ENCODE measurements around the gene CDK2AP2.

The CDK2AP2 gene

GRCh38 chr11:67465530-67465929 is 42.4 kb downstream of the CDK2AP2 start:
- peak; percentile 23 for DNase-seq

GRCh38 chr11:67465189-67465510 is 42.8 kb downstream of the CDK2AP2 start:
- no peak for DNase-seq

- DNase-seq, result peak; percentile 80
Measured at GRCh38 chr11:67464411-67465188, 43.4 kb downstream of the CDK2AP2 start.

GRCh38 chr11:67463680-67464410 is 44.1 kb downstream of the CDK2AP2 start:
- DNase-seq, result peak; percentile 24

- no peak for DNase-seq
Measured at GRCh38 chr11:67463186-67463585, 44.8 kb downstream of the CDK2AP2 start.

GRCh38 chr11:67458266-67458665 is 49.7 kb downstream of the CDK2AP2 start:
- DNase-seq, result no peak

- DNase-seq, result no peak
Measured at GRCh38 chr11:67457453-67457852, 50.5 kb downstream of the CDK2AP2 start.

Data from right hindlimb (tissue), 1 donor.